ENCODE measurements around the gene VAV3.
A peak's percentile ranks its signal among the peaks of the same experiment; 100 is the strongest.
"Not testable (repeated sequence)": the region's sequence is repeated elsewhere in the genome, so short reads cannot be mapped to it uniquely, and the experiment has no call there.

Gene VAV3

DNA sequence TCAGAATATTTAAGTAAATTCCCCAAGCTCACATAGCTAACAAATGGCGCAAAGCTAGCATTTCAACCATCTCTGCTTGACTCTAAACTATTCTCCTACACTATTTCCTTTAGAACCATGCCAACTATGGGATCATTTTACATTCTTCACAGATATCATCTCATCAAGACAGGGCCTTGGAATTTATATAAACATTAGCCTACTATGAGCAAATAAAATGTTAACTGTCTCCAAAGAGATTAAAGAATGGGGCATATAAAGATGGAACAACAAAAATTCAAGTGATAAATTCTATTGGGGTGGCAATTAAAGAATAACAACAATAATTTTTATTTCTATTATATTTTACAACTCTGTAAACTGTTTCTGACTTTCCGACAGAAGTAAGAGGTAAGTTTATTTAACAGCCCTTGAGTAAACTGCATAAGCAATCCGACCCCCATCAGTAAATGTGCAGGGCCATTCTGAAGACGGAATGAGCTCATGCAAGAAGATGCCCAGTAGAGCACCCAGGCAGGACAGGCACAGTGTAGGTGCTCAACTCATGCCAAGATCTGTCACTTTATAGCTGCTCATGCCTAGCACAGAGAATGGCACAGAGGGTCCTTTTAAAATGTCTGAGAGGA lies 261.9 kb downstream of the VAV3 start:
- TF ChIP-seq CTCF (conservative IDR thresholded peaks at IDR 0.05; ENCODE audit: low read depth, low read length), result no peak
- DNase-seq (ENCODE audit: low read depth), result peak; percentile 31

GRCh38 chr1:107700651-107701050 lies 264.3 kb downstream of the VAV3 start:
- DNase-seq (ENCODE audit: low read depth); H3K4me3 ChIP-seq (ENCODE audit: low read depth, low read length): not testable (repeated sequence)

More for the DNA sequence above, 261.9 kb downstream of the VAV3 start:
- no peak overlapping the region for H3K4me3 ChIP-seq (ENCODE audit: low read depth, low read length)

DNA sequence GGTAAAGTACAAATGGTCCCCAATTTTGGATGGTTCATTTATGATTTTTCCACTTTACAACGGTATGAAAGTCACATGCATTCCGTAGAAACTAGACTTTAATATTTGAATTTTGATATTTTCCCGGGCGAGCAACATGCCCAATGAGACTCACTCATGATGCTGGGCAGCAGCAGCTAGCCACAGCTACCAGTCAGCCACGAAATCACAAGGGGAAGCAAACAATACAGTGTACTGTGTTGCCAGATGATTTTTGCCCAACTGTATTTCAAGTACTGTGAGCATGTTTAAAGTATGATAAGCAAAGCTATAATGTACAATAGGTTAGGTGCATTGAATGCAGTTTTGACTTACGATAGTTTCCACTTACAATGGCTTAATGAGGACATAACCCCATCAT lies 266.8 kb downstream of the VAV3 start:
- TF ChIP-seq CTCF (conservative IDR thresholded peaks at IDR 0.05; ENCODE audit: low read depth, low read length), result no peak
- no peak overlapping the region for H3K4me3 ChIP-seq (ENCODE audit: low read depth, low read length)
- DNase-seq (ENCODE audit: low read depth), result no peak

DNA sequence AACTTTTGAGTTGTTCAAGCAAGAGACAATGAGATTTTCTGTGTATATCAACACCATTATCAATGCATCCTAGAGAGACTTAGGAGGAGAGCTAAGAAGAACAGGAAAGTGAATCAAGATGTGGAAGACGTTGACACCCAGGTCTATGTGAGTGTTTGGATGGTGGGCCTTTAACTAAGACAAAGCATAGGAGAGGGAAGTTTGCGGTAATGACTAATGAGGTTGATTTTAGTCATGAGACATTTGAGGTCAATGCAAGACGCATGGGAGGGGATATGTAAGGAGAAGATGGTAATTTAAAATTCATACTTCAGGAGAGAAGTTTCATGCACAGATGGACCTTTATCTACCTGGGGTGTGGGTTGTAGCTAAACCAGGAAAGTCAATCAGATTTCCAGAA lies 269.6 kb downstream of the VAV3 start:
- TF ChIP-seq CTCF (conservative IDR thresholded peaks at IDR 0.05; ENCODE audit: low read depth, low read length), result no peak
- DNase-seq (ENCODE audit: low read depth), result no peak

DNA sequence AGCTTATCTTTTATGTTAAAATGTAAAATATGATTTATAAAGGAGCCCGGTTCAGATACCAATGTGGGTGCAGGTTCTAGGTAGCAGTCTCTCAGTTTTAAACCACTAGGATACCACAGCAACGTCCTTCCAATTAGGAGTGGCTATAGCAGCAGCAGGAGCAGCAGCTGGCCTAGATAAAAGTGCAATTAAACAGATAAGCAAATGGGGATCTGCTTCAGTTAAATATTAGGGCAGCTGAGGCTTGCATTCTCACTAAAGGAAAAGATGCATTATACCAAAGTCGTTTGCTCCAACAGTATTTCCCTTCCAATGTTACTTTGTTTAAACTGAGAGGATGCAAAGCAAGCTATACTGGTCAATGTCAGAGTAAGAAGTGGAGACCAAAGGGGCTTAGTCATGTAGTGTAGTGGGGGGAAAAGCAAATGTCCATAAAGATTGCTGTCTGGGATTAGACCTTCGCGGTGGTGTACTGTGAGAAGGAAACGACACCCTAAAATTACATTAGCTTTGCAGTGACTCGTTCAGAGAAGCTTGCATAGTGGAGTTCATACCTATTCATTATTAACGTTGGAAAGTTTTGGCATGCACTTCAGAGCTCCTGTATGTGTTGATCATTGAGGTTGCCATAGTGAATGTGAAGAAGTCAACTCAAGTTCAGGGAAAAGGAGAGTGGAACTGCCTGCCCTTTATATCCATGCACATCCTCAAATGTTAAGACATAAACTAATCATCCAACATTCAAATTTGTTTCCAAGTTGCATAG lies 272.2 kb downstream of the VAV3 start:
- DNase-seq (ENCODE audit: low read depth), result no peak
- no peak for TF ChIP-seq CTCF (conservative IDR thresholded peaks at IDR 0.05; ENCODE audit: low read depth, low read length)
- no peak overlapping the region for H3K4me3 ChIP-seq (ENCODE audit: low read depth, low read length)

More for the DNA sequence above, 269.6 kb downstream of the VAV3 start:
- no peak overlapping the region for H3K4me3 ChIP-seq (ENCODE audit: low read depth, low read length)

DNA sequence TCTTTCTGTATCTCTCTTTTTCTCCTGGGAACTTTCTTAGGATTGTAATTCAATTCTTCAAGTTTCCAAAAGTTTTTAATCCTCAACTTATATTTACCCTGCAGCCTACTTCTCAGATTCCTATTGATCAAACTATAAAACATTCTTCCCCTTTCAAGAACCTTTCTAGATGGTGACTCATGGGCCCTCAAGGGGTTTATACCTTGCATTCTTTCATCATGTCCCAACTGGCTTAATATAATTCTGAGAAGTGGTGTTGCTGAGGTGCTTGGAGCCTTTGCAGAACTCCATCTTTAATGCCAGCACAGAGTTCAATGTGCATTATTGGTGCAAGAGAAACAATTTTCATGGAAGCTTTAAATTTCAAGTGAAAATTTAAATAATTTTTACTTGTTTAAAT lies 273.4 kb downstream of the VAV3 start:
- TF ChIP-seq CTCF (conservative IDR thresholded peaks at IDR 0.05; ENCODE audit: low read depth, low read length), result no peak
- no peak overlapping the region for H3K4me3 ChIP-seq (ENCODE audit: low read depth, low read length)
- no peak for DNase-seq (ENCODE audit: low read depth)

DNA sequence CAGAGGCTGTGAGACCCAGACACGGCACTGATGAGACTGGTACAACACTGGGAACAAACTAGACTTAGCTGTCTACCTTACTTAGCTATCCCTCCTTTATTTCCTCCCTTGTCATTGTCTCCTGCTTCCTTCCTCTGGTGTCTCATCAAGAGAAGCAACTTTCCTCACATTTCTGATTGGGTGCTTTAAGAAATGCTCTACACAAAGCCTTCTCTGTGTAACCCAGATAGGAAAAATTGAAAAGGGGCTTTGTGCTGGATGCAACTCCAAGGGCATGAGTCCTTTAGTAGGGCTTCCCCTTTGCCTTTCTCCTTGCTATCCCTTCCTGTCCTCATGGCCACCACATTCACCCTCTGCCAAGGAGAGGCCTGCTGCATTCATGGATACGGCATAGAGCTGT lies 274.5 kb downstream of the VAV3 start:
- H3K4me3 ChIP-seq (ENCODE audit: low read depth, low read length), result no peak overlapping the region
- TF ChIP-seq CTCF (conservative IDR thresholded peaks at IDR 0.05; ENCODE audit: low read depth, low read length), result no peak
- no peak for DNase-seq (ENCODE audit: low read depth)
